K562 (cell line): Measurements from ENCODE around the gene TSC22D2. TPM values are rescaled to one million over a fixed set of nuclear protein-coding genes. Genes with fewer than 3 reads are reported as not detected.

Experiments
- ATF1 ChIP-seq, 2 experiments: fragments of 450-650 bp in 1 of 2; IDR thresholded peaks; 2 replicates each; pipeline ENCODE4 v1.6.1; 2016; ENCODE audit warnings: missing compliant biosample characterization in 1 of 2, missing genetic modification characterization in 1 of 2
- ATF7 ChIP-seq: fragments of 450-650 bp; IDR thresholded peaks from 2 replicates; pipeline ENCODE4 v1.7.1; 2014; ENCODE audit warnings: mild to moderate bottlenecking, moderate library complexity
- BCOR ChIP-seq: fragments of 450-650 bp; IDR thresholded peaks from 2 replicates; pipeline ENCODE4 v1.6.1; 2016
- CHCHD3 ChIP-seq: fragments of 250-450 bp; sonication (Bioruptor Pico); IDR thresholded peaks from 2 replicates; pipeline ENCODE4 v2.1.2; 2022; ENCODE audit warnings: mild to moderate bottlenecking
- EHMT2 ChIP-seq: fragments of 450-650 bp; IDR thresholded peaks from 2 replicates; pipeline ENCODE4 v1.6.1; 2018; ENCODE audit warnings: antibody characterized with exemption
- MXD1 ChIP-seq: fragments of 250-450 bp; sonication (Bioruptor Pico); IDR thresholded peaks from 2 replicates; pipeline ENCODE4 v1.8.0; 2021; ENCODE audit warnings: borderline replicate concordance, mild to moderate bottlenecking, moderate library complexity; ENCODE audit not compliant: poor library complexity, severe bottlenecking
- NBN ChIP-seq: fragments of 450-650 bp; IDR thresholded peaks from 2 replicates; pipeline ENCODE4 v1.6.1; 2016; ENCODE audit warnings: low read depth, mild to moderate bottlenecking
- NCOA1 ChIP-seq: fragments of 450-650 bp; IDR thresholded peaks from 2 replicates; pipeline ENCODE4 v1.6.1; 2016; ENCODE audit warnings: low read depth
- NFRKB ChIP-seq: fragments of 450-650 bp; IDR thresholded peaks from 2 replicates; pipeline ENCODE4 v1.6.1; 2016; ENCODE audit warnings: low read depth
- NFYB ChIP-seq: IDR thresholded peaks from 2 replicates; pipeline ENCODE4 v1.6.1; 2011; ENCODE audit warnings: mild to moderate bottlenecking, moderate library complexity; ENCODE audit not compliant: insufficient read length; ENCODE audit errors: extremely low read depth
- PCBP2 ChIP-seq: fragments of 200-400 bp; formaldehyde crosslinking; IDR thresholded peaks from 2 replicates; pipeline ENCODE4 v1.6.1; 2018; ENCODE audit warnings: low read length, low read depth, mild to moderate bottlenecking, moderate library complexity; ENCODE audit not compliant: poor library complexity, severe bottlenecking
- SPI1 ChIP-seq: IDR thresholded peaks from 2 replicates; pipeline ENCODE4 v1.6.1; 2011; ENCODE audit warnings: low read depth, low read length, control low read depth, borderline replicate concordance
- TBP ChIP-seq: optimal IDR thresholded peaks from 2 replicates; pipeline ENCODE3; 2011; ENCODE audit warnings: low read depth, low read length, improper control_type of control experiment
- TCF7L2 ChIP-seq: fragments of 150-350 bp; IDR thresholded peaks from 2 replicates; pipeline ENCODE4 v1.6.1; 2016; ENCODE audit warnings: low read depth, mild to moderate bottlenecking, low read length, moderate library complexity
- USF2 ChIP-seq: sonication (generic); formaldehyde crosslinking; IDR thresholded peaks from 2 replicates; pipeline ENCODE4 v1.5.0; 2020; ENCODE audit warnings: missing genetic modification reagents
- ZFP36 ChIP-seq: fragments of 150-350 bp; IDR thresholded peaks from 2 replicates; pipeline ENCODE4 v1.6.1; 2018; ENCODE audit warnings: low read length, low read depth; ENCODE audit not compliant: partially characterized antibody
- ZNF134 ChIP-seq: fragments of 250-450 bp; sonication (Bioruptor Pico); conservative IDR thresholded peaks from 2 replicates; pipeline ENCODE4 v1.4.0; 2020
- polyA plus RNA-seq, 8 experiments: library from polyadenylated mRNA; depleted of rRNA in 4 of 8; stranded (reverse) in 5 of 8; unstranded in 3 of 8; fragments of >200 nt; fragmentation: Nextera tagmentation in 2 of 8; fragmentation: Illumina TruSeq in 1 of 8; extraction: Ambion mirVana in 2 of 8; extraction: Trizol in 1 of 8; gene quantifications; 2 replicates each; pipeline versions ENCODE4 v1.2.1 to v1.2.3, GENCODE V29; 2011 to 2014; ENCODE audit warnings: inconsistent platforms in 1 of 8, missing spikeins in 1 of 8
- total RNA-seq, 7 experiments: library from RNA; depleted of rRNA in 6 of 7; stranded (reverse); fragments of >200 nt in 6 of 7; fragmentation: Illumina TruSeq in 2 of 7; extraction: Trizol in 2 of 7; gene quantifications; 2 replicates each; pipeline versions ENCODE4 v1.2.1 to v1.2.3, GENCODE V29; 2011 to 2021; ENCODE audit warnings: low replicate concordance in 1 of 7
- TF ChIP-seq, protein P1 (sequence below): IDR thresholded peaks from 2 replicates; pipeline ENCODE4 v1.6.1; 2011; ENCODE audit not compliant: insufficient read length; ENCODE audit errors: extremely low read depth
- TF ChIP-seq, protein P2 (sequence below): fragments of 450-650 bp; IDR thresholded peaks from 2 replicates; pipeline ENCODE4 v1.6.1; 2016
- TF ChIP-seq, protein P3 (sequence below), 2 experiments: IDR thresholded peaks; 2 replicates each; pipeline ENCODE4 v1.6.1; 2012; ENCODE audit warnings: improper control_type of control experiment in 2 of 2, low read depth in 2 of 2, low read length in 2 of 2, borderline replicate concordance in 1 of 2
- TF ChIP-seq, protein P4 (sequence below): sonication (generic); formaldehyde crosslinking; IDR thresholded peaks from 2 replicates; pipeline ENCODE4 v1.8.1; 2023; ENCODE audit warnings: mild to moderate bottlenecking, missing genetic modification reagents, moderate library complexity

TSC22D2 gene
- total and polyA plus RNA-seq, 9 of the 15 experiments (the other 6 are each of a cell fraction or from before 2014, with no cell fraction given): 5.5 to 44.0 (median 19.3) TPM

DNA sequence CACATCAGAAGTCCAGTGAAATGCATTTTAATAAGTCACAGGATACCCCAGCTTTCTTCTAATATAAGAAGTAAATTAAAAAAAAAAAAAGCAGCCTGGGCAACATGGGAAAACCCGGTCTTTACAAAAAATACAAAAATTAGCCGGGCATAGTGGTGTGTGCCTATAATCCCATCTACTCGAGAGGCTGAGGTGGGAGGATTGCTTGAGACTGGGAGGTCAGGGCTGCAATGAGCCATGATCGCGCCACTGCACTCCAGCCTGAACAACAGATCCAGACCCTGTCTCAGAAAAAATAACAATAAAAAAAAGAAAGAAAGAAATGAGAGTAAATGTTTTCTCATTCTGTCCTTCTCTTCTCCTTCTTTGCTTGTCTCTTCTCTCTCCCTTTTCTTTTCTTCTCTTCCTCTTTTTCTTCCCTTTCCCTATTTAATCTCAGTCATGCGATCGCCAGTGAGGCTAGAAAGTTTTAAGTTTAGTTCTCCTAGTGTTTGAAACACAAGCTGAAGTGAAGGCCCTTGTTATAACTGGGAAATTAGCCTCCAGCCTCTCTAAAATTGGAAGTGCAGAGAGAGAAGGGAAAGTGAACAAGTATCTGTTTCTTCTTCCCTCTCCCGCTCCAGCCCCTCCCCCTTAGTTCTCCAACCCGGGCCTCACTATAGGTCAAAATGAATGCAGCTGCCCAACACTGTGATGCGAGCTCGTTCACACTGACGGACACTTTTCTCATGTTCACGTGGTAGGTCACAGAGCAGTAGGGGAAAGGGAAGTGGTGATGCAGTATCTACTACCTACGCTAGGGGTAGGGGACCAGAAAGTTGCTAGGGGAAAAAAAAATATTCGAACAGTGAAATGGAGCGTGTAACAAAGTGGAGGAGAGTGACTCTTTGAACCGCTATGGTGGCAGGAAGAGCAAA is 23.5 kb upstream of the TSC22D2 start (continued):
- TF ChIP-seq, protein P1, sequence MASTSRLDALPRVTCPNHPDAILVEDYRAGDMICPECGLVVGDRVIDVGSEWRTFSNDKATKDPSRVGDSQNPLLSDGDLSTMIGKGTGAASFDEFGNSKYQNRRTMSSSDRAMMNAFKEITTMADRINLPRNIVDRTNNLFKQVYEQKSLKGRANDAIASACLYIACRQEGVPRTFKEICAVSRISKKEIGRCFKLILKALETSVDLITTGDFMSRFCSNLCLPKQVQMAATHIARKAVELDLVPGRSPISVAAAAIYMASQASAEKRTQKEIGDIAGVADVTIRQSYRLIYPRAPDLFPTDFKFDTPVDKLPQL: no peak
- TF ChIP-seq SPI1 (peak; percentile 91), TCF7L2 (no peak), PCBP2 (no peak), CHCHD3 (CRISPR knock-in tag) (no peak), ATF1 (CRISPR knock-in tag; IDR thresholded peaks at IDR 0.05) (no peak), ATF1 (tag; IDR thresholded peaks at IDR 0.05) (peak; percentile 36; the same call in 1 of the 2 replicates), NBN (peak; percentile 54; the same call in 1 of the 2 replicates), ZNF134 (CRISPR knock-in tag) (no peak), ZFP36 (no peak), NCOA1 (no peak; the same call in 1 of the 2 replicates), ATF7 (peak; percentile 57; the same call in 1 of the 2 replicates), EHMT2 (no peak), NFRKB (0 out of 2 replicates have a peak, but pooled peaks have one; percentile 40), TBP (peak; percentile 59), USF2 (peak; percentile 63), MXD1 (CRISPR knock-in tag) (no peak), NFYB (peak; percentile 15), BCOR (peak; percentile 32; the same call in 1 of the 2 replicates)
- TF ChIP-seq, protein P2, sequence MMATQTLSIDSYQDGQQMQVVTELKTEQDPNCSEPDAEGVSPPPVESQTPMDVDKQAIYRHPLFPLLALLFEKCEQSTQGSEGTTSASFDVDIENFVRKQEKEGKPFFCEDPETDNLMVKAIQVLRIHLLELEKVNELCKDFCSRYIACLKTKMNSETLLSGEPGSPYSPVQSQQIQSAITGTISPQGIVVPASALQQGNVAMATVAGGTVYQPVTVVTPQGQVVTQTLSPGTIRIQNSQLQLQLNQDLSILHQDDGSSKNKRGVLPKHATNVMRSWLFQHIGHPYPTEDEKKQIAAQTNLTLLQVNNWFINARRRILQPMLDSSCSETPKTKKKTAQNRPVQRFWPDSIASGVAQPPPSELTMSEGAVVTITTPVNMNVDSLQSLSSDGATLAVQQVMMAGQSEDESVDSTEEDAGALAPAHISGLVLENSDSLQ: peak; percentile 87
- TF ChIP-seq, protein P3, sequence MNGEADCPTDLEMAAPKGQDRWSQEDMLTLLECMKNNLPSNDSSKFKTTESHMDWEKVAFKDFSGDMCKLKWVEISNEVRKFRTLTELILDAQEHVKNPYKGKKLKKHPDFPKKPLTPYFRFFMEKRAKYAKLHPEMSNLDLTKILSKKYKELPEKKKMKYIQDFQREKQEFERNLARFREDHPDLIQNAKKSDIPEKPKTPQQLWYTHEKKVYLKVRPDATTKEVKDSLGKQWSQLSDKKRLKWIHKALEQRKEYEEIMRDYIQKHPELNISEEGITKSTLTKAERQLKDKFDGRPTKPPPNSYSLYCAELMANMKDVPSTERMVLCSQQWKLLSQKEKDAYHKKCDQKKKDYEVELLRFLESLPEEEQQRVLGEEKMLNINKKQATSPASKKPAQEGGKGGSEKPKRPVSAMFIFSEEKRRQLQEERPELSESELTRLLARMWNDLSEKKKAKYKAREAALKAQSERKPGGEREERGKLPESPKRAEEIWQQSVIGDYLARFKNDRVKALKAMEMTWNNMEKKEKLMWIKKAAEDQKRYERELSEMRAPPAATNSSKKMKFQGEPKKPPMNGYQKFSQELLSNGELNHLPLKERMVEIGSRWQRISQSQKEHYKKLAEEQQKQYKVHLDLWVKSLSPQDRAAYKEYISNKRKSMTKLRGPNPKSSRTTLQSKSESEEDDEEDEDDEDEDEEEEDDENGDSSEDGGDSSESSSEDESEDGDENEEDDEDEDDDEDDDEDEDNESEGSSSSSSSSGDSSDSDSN (IDR thresholded peaks at IDR 0.05; ENCODE audit: borderline replicate concordance in 1 of 2, low read depth in 2 of 2, low read length in 2 of 2): 0 out of 4 replicates have a peak, but pooled peaks of 1 of the 2 experiments have one; percentile 41
- TF ChIP-seq, protein P4, sequence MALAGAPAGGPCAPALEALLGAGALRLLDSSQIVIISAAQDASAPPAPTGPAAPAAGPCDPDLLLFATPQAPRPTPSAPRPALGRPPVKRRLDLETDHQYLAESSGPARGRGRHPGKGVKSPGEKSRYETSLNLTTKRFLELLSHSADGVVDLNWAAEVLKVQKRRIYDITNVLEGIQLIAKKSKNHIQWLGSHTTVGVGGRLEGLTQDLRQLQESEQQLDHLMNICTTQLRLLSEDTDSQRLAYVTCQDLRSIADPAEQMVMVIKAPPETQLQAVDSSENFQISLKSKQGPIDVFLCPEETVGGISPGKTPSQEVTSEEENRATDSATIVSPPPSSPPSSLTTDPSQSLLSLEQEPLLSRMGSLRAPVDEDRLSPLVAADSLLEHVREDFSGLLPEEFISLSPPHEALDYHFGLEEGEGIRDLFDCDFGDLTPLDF (CRISPR knock-in tag): no peak
